ENCODE results near the gene EVX2.

DNA sequence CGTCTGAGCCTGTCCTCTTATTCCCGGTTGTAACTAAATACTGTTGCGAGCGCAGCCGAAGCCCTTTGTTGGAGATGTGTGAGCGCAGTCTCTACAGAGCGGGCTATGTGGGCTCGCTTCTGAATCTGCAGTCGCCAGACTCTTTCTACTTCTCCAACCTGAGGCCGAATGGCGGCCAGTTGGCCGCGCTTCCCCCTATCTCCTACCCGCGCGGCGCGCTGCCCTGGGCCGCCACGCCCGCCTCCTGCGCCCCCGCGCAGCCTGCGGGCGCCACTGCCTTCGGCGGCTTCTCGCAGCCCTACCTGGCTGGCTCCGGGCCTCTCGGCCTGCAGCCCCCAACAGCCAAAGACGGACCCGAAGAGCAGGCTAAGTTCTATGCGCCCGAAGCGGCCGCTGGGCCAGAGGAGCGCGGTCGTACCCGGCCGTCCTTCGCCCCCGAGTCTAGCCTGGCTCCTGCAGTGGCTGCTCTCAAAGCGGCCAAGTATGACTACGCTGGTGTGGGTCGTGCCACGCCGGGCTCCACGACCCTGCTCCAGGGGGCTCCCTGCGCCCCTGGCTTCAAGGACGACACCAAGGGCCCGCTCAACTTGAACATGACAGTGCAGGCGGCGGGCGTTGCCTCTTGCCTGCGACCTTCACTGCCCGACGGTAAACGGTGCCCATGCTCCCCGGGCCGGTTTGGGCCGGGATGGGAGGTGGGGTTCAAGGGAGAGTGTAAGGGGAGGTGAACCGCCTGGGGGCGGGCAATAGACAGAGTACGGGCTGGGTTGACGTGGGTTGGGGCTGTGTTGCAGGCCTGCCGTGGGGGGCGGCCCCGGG lies 16.2 kb upstream of the EVX2 start, which contains the start of gene HOXD12:
- TF ChIP-seq POLR2A (IDR thresholded peaks at IDR 0.05), result no peak
- TF ChIP-seq CTCF (IDR thresholded peaks at IDR 0.05), result no peak

Measured in Peyer's patch (tissue), 4 donors.